ENCODE measurements around the gene RGS7. TPM values are rescaled to one million over a fixed set of nuclear protein-coding genes. Genes with fewer than 3 reads are reported as not detected.
A peak's percentile ranks its signal among the peaks of the same experiment; 100 is the strongest.

The RGS7 gene
- total RNA-seq, 2 experiments from 2014 or later = not detected

- H3K4me1 Mint-ChIP-seq (ENCODE audit: low read depth) = peaks cover 3% of the 10 kb centered on the region
- peak overlapping the region; percentile 16 for H3K4me3 Mint-ChIP-seq
- POLR2A ChIA-PET = no interaction called here
- no peak overlapping the region for H3K27ac Mint-ChIP-seq
- CTCF ChIA-PET = no interaction called here
- ATAC-seq (no peak), DNase-seq (no peak)
- peaks cover 38% of the 10 kb centered on the region for H3K27me3 Mint-ChIP-seq (ENCODE audit: low read depth)
- H3K9me3 Mint-ChIP-seq (ENCODE audit: insufficient read depth) = no peaks in the 10 kb centered on the region
- H3K36me3 Mint-ChIP-seq (ENCODE audit: low read depth) = no peaks in the 10 kb centered on the region
Observed at GRCh38 chr1:241357366-241358340, 648 bp upstream of the RGS7 start.

DNA sequence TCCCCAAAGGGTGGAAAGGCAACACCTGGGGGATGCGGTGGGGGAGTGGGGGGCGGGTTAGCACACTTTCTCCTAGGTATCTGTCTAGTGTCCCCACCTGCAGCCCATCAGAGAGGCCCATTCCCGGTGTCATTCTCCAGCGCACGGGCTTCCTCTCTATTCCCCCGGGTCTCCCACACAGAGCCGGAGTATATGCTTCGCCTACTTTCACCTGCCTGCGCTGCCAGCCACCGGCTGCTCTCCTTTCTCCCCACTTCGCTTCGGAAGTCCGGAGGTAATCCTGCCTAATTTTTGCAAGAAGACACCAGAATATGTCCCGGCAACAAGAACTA, 852 bp downstream of the RGS7 start:
- ChIA-PET CTCF (no interaction called here), POLR2A (no interaction called here)
- peaks cover 38% of the 10 kb centered on the region for H3K27me3 Mint-ChIP-seq (ENCODE audit: low read depth)

DNA sequence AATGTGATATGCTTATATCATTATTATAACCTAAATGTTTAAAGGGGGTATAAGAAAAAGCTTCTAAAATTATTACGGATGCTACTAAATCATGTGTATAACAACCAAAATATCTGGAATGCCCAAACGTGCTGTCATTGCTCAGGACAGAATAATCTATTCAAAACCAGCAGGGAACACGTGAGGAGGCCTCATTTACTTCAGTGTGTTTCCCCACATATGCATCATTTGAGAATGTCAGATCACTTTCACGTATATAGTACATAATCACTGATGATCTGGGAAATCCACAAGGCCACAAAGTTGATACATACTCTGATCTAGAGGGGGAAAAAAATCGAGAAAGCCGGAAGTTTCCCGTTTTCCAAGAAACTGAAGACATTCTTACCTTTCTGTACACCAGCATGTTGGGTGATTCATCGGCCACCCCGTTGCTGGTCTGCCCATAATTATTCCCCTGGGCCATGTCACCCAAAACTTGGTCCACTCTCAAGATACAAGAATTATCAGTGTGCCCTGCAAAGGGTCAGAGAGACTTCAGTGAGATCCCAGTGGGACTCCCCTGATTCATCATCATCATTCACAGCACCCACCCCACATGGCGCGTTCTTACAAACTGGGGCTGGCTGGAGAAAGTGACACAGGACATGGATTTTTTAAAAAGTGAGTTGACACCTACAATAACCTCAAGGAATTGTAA, 1.5 kb downstream of the RGS7 start:
- peaks cover 36% of the 10 kb centered on the region for H3K27me3 Mint-ChIP-seq (ENCODE audit: low read depth)
- no peak overlapping the region for H3K27ac Mint-ChIP-seq
- H3K36me3 Mint-ChIP-seq (ENCODE audit: low read depth) = no peaks in the 10 kb centered on the region
- H3K9me3 Mint-ChIP-seq (ENCODE audit: insufficient read depth) = no peaks in the 10 kb centered on the region
- H3K4me3 Mint-ChIP-seq = no peak overlapping the region
- POLR2A ChIA-PET = no interaction called here
- H3K4me1 Mint-ChIP-seq (ENCODE audit: low read depth) = peaks cover 3% of the 10 kb centered on the region
- no peak for DNase-seq
- ATAC-seq = no peak
- CTCF ChIA-PET = no interaction called here

More for the DNA sequence above, 852 bp downstream of the RGS7 start:
- DNase-seq = no peak
- no peak for ATAC-seq
- H3K36me3 Mint-ChIP-seq (ENCODE audit: low read depth) = no peaks in the 10 kb centered on the region
- H3K27ac Mint-ChIP-seq = no peak overlapping the region
- H3K4me3 Mint-ChIP-seq = no peak overlapping the region
- no peaks in the 10 kb centered on the region for H3K9me3 Mint-ChIP-seq (ENCODE audit: insufficient read depth)
- H3K4me1 Mint-ChIP-seq (ENCODE audit: low read depth) = peaks cover 3% of the 10 kb centered on the region

DNA sequence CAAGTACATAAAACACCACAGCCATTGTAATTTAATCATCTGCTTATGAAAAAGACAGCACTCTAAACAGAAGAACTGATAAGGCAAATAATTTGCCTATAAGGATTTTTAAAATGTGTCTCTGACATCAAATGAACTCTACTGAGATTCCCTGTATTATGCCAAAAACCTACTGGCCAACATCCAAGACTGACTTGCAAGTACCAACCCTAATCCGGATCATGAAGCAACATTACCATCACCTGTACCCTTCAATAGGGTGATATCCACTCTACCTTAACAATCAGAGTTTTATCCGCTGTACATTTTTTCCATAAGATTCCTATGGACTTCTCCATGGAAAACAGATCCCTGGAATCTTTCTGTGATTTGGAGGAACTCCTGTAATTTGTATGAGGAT, 4.6 kb downstream of the RGS7 start:
- no peak for DNase-seq
- peaks cover 18% of the 10 kb centered on the region for H3K27me3 Mint-ChIP-seq (ENCODE audit: low read depth)
- ChIA-PET CTCF (no interaction called here), POLR2A (no interaction called here)
- no peak overlapping the region for H3K4me3 Mint-ChIP-seq
- no peaks in the 10 kb centered on the region for H3K4me1 Mint-ChIP-seq (ENCODE audit: low read depth)
- H3K27ac Mint-ChIP-seq = no peak overlapping the region
- H3K36me3 Mint-ChIP-seq (ENCODE audit: low read depth) = no peaks in the 10 kb centered on the region
- no peaks in the 10 kb centered on the region for H3K9me3 Mint-ChIP-seq (ENCODE audit: insufficient read depth)
- ATAC-seq = no peak

- POLR2A ChIA-PET = no interaction called here
- Mint-ChIP-seq H3K4me3 (no peak overlapping the region), H3K27me3 (ENCODE audit: low read depth) (peaks cover 17% of the 10 kb centered on the region), H3K4me1 (ENCODE audit: low read depth) (no peaks in the 10 kb centered on the region), H3K9me3 (ENCODE audit: insufficient read depth) (no peaks in the 10 kb centered on the region), H3K36me3 (ENCODE audit: low read depth) (no peaks in the 10 kb centered on the region), H3K27ac (no peak overlapping the region)
- CTCF ChIA-PET = no interaction called here
- no peak for ATAC-seq
- no peak for DNase-seq
Observed at GRCh38 chr1:241351841-241352240, 5.2 kb downstream of the RGS7 start.

GRCh38 chr1:241343956-241344355, 13.0 kb downstream of the RGS7 start:
- CTCF ChIA-PET = no interaction called here
- Mint-ChIP-seq H3K9me3 (ENCODE audit: insufficient read depth) (no peaks in the 10 kb centered on the region), H3K4me3 (no peak overlapping the region), H3K27ac (no peak overlapping the region), H3K27me3 (ENCODE audit: low read depth) (no peaks in the 10 kb centered on the region), H3K36me3 (ENCODE audit: low read depth) (no peaks in the 10 kb centered on the region), H3K4me1 (ENCODE audit: low read depth) (no peaks in the 10 kb centered on the region)
- POLR2A ChIA-PET = no interaction called here
- no peak for ATAC-seq
- no peak for DNase-seq

DNA sequence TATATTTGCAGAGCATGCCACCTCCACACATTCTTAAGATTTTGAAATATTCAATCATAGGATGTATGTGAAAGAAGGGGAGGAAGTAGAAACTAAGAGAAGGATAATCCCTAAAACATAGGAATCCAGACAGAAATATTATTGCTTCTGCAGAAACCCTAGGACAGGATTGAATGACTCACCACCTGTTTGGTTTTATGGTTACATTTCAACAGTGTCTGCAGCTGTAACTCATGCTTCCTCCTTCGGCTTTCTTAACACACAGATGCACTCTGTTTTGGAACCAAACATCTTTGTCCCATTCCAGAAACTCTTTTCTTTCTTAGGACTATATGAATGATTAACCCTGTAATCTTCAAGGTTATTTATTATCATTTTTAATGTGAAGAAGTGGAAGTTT, 20.7 kb downstream of the RGS7 start:
- no peak overlapping the region for H3K4me3 Mint-ChIP-seq
- H3K36me3 Mint-ChIP-seq (ENCODE audit: low read depth) = no peaks in the 10 kb centered on the region
- ChIA-PET CTCF (no interaction called here), POLR2A (no interaction called here)
- no peaks in the 10 kb centered on the region for H3K9me3 Mint-ChIP-seq (ENCODE audit: insufficient read depth)
- ATAC-seq (no peak), DNase-seq (no peak)
- no peaks in the 10 kb centered on the region for H3K4me1 Mint-ChIP-seq (ENCODE audit: low read depth)
- H3K27me3 Mint-ChIP-seq (ENCODE audit: low read depth) = no peaks in the 10 kb centered on the region
- no peak overlapping the region for H3K27ac Mint-ChIP-seq

GRCh38 chr1:241332987-241333386, 24.0 kb downstream of the RGS7 start:
- Mint-ChIP-seq H3K36me3 (ENCODE audit: low read depth) (no peaks in the 10 kb centered on the region), H3K4me3 (no peak overlapping the region), H3K9me3 (ENCODE audit: insufficient read depth) (peaks cover 4% of the 10 kb centered on the region), H3K27me3 (ENCODE audit: low read depth) (no peaks in the 10 kb centered on the region), H3K4me1 (ENCODE audit: low read depth) (no peaks in the 10 kb centered on the region), H3K27ac (no peak overlapping the region)
- ChIA-PET POLR2A (no interaction called here), CTCF (no interaction called here)
- ATAC-seq (no peak), DNase-seq (no peak)

GRCh38 chr1:241332037-241332409, 25.0 kb downstream of the RGS7 start:
- Mint-ChIP-seq H3K27ac (no peak overlapping the region), H3K27me3 (ENCODE audit: low read depth) (no peaks in the 10 kb centered on the region), H3K4me1 (ENCODE audit: low read depth) (no peaks in the 10 kb centered on the region), H3K36me3 (ENCODE audit: low read depth) (no peaks in the 10 kb centered on the region), H3K4me3 (no peak overlapping the region), H3K9me3 (ENCODE audit: insufficient read depth) (peaks cover 4% of the 10 kb centered on the region)
- POLR2A ChIA-PET = no interaction called here
- CTCF ChIA-PET = no interaction called here
- ATAC-seq (no peak), DNase-seq (no peak)

DNA sequence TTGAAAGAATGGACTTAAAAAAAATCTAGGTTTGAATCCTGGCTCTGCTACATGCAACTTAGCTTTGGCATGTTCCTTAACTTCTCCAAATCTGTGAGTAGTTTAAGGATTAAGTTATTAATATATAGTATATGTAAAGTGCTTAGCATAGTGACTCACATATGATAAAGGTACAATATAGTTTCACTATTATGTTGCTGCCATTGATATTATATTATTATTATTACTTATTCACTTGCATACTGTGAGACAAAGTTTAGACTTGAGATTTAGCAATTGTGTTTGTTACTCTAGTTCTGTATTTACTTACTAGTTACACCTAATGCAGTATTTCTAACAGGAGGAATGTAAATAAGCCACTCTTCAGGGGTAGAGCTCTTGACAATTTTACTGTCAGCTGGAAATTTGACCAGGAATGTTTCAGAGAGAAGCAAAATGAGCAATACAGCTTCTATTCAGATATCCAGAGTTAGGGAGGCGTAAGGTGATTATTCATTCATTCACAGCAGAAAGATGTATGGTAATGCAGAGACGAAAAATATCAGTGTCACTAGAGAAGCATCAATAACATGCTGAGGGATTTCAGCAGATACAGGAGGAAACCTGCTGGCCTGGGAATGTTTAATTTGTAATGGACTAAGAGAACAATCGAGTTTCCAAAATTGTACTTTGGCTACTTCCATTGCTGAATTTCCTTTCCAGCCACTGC, 25.5 kb downstream of the RGS7 start:
- no peaks in the 10 kb centered on the region for H3K4me1 Mint-ChIP-seq (ENCODE audit: low read depth)
- ChIA-PET POLR2A (no interaction called here), CTCF (no interaction called here)
- DNase-seq = no peak
- H3K27ac Mint-ChIP-seq = no peak overlapping the region
- no peak for ATAC-seq
- peaks cover 4% of the 10 kb centered on the region for H3K9me3 Mint-ChIP-seq (ENCODE audit: insufficient read depth)
- H3K4me3 Mint-ChIP-seq = no peak overlapping the region
- H3K27me3 Mint-ChIP-seq (ENCODE audit: low read depth) = no peaks in the 10 kb centered on the region
- H3K36me3 Mint-ChIP-seq (ENCODE audit: low read depth) = no peaks in the 10 kb centered on the region

- Mint-ChIP-seq H3K9me3 (ENCODE audit: insufficient read depth) (peaks cover 4% of the 10 kb centered on the region), H3K4me3 (no peak overlapping the region), H3K27ac (no peak overlapping the region), H3K27me3 (ENCODE audit: low read depth) (no peaks in the 10 kb centered on the region), H3K4me1 (ENCODE audit: low read depth) (no peaks in the 10 kb centered on the region), H3K36me3 (ENCODE audit: low read depth) (no peaks in the 10 kb centered on the region)
- no peak for ATAC-seq
- ChIA-PET POLR2A (no interaction called here), CTCF (no interaction called here)
- DNase-seq = no peak
Observed at GRCh38 chr1:241330619-241331327, 26.2 kb downstream of the RGS7 start.

- no peak overlapping the region for H3K4me3 Mint-ChIP-seq
- no peaks in the 10 kb centered on the region for H3K27me3 Mint-ChIP-seq (ENCODE audit: low read depth)
- no peak for ATAC-seq
Observed at GRCh38 chr1:241325456-241325855, 31.5 kb downstream of the RGS7 start.

More at GRCh38 chr1:241325456-241325855, 31.5 kb downstream of the RGS7 start:
- ChIA-PET CTCF (no interaction called here), POLR2A (no interaction called here)
- no peaks in the 10 kb centered on the region for H3K4me1 Mint-ChIP-seq (ENCODE audit: low read depth)
- peaks cover 4% of the 10 kb centered on the region for H3K9me3 Mint-ChIP-seq (ENCODE audit: insufficient read depth)
- H3K27ac Mint-ChIP-seq = no peak overlapping the region
- no peaks in the 10 kb centered on the region for H3K36me3 Mint-ChIP-seq (ENCODE audit: low read depth)
- DNase-seq = no peak

Data from activated CD8-positive, alpha-beta T cell treated with anti-CD3 and anti-CD28 coated beads, Interleukin-2, amount 10 ng/mL, durations not matched to agents 7 days and 5 days (primary cell).